HL-60 (cell line): ENCODE data around the gene PGM2.
A peak's percentile ranks its signal among the peaks of the same experiment; 100 is the strongest.

Experiments used
- DNase-seq, 2 experiments: peaks; one replicate each; pipeline ENCODE4 v3.0.0-alpha.2; 2010 to 2020; ENCODE audit warnings: low read depth in 1 of 2, low spot score in 1 of 2
- H3K27ac ChIP-seq: fragments of 250-450 bp; sonication (Bioruptor Pico); replicated peaks from 2 replicates; pipeline ENCODE4 v1.5.1; 2020; ENCODE audit warnings: mild to moderate bottlenecking, moderate library complexity
- H3K27me3 ChIP-seq: fragments of 250-450 bp; sonication (Bioruptor Pico); 2 replicates; pipeline ENCODE4 v1.5.1; 2021; ENCODE audit warnings: mild to moderate bottlenecking, moderate library complexity; ENCODE audit not compliant: insufficient read depth, poor library complexity, severe bottlenecking
- H3K4me3 ChIP-seq: replicated peaks from 2 replicates; pipeline ENCODE4 v1.5.1; 2011; ENCODE audit warnings: mild to moderate bottlenecking, control low read depth, low read length; ENCODE audit not compliant: insufficient read depth
- CTCF ChIP-seq: IDR thresholded peaks from one replicate; pipeline ENCODE4 v1.5.1; 2011; ENCODE audit warnings: low read length, control low read depth, inconsistent platforms; ENCODE audit not compliant: insufficient read depth
- GABPA ChIP-seq: IDR thresholded peaks from 2 replicates; pipeline ENCODE4 v1.6.1; 2012; ENCODE audit warnings: low read depth
- POLR2AphosphoS5 ChIP-seq: IDR thresholded peaks from 2 replicates; pipeline ENCODE4 v1.6.1; 2012; ENCODE audit warnings: low read depth
- SPI1 ChIP-seq: IDR thresholded peaks from 2 replicates; pipeline ENCODE4 v1.6.1; 2012; ENCODE audit warnings: low read depth, mild to moderate bottlenecking, borderline replicate concordance
- TF ChIP-seq, protein P1 (sequence below): IDR thresholded peaks from 2 replicates; pipeline ENCODE4 v1.6.1; 2012; ENCODE audit warnings: low read depth; ENCODE audit not compliant: insufficient replicate concordance

PGM2 gene

DNA sequence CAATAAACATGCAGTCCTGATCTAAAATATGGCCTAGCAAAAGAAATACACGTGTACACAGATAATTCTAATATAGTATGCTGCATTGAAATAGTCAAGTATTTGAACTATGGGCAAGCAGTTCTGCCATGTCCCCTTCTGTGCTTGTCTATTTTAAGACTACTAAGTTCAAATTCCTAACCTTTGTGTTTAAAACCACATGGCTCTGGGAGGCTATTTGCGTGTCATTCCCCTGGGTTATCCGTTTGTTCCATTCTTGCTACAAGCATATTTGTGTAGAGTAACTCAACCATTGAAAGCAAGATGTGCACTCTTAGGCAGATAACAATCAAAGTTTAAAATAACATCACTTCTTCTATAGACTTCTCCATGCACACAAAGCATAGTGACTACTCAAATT, 39.0 kb downstream of the PGM2 start:
- Histone ChIP-seq H3K27ac (peak overlapping the region; percentile 82), H3K4me3 (no peak overlapping the region), H3K27me3 (no peaks in the 10 kb centered on the region)
- no peak for DNase-seq
- TF ChIP-seq CTCF (no peak), GABPA (no peak), SPI1 (no peak), POLR2AphosphoS5 (no peak)
- TF ChIP-seq, protein P1, sequence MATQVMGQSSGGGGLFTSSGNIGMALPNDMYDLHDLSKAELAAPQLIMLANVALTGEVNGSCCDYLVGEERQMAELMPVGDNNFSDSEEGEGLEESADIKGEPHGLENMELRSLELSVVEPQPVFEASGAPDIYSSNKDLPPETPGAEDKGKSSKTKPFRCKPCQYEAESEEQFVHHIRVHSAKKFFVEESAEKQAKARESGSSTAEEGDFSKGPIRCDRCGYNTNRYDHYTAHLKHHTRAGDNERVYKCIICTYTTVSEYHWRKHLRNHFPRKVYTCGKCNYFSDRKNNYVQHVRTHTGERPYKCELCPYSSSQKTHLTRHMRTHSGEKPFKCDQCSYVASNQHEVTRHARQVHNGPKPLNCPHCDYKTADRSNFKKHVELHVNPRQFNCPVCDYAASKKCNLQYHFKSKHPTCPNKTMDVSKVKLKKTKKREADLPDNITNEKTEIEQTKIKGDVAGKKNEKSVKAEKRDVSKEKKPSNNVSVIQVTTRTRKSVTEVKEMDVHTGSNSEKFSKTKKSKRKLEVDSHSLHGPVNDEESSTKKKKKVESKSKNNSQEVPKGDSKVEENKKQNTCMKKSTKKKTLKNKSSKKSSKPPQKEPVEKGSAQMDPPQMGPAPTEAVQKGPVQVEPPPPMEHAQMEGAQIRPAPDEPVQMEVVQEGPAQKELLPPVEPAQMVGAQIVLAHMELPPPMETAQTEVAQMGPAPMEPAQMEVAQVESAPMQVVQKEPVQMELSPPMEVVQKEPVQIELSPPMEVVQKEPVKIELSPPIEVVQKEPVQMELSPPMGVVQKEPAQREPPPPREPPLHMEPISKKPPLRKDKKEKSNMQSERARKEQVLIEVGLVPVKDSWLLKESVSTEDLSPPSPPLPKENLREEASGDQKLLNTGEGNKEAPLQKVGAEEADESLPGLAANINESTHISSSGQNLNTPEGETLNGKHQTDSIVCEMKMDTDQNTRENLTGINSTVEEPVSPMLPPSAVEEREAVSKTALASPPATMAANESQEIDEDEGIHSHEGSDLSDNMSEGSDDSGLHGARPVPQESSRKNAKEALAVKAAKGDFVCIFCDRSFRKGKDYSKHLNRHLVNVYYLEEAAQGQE: no peak

GRCh38 chr4:37867102-37867501, 40.6 kb downstream of the PGM2 start:
- TF ChIP-seq GABPA: no peak
- TF ChIP-seq CTCF: no peak
- no peak for TF ChIP-seq POLR2AphosphoS5
- no peak for TF ChIP-seq SPI1
- TF ChIP-seq, protein P1: no peak
- H3K27ac ChIP-seq: peak overlapping the region; percentile 82; the same call in 1 of the 2 replicates
- no peak overlapping the region for H3K4me3 ChIP-seq
- no peaks in the 10 kb centered on the region for H3K27me3 ChIP-seq
- no peak for DNase-seq

- H3K27ac ChIP-seq: no peak overlapping the region
- no peak for TF ChIP-seq GABPA
- no peak for TF ChIP-seq POLR2AphosphoS5
- TF ChIP-seq SPI1: no peak
- no peak for TF ChIP-seq CTCF
- TF ChIP-seq, protein P1: no peak
- DNase-seq: no peak
- H3K27me3 ChIP-seq: no peaks in the 10 kb centered on the region
- no peak overlapping the region for H3K4me3 ChIP-seq
Measured at GRCh38 chr4:37868238-37868637, 41.8 kb downstream of the PGM2 start.
